GM12874 (cell line): ENCODE measurements around the gene CUZD1.

Source experiments
- TF ChIP-seq, protein P1 (sequence below): IDR thresholded peaks from 2 replicates; pipeline ENCODE4 v1.5.1; 2011; ENCODE audit warnings: low read depth, mild to moderate bottlenecking, control low read depth, low read length, moderate library complexity; ENCODE audit not compliant: insufficient read depth

CUZD1 gene

DNA sequence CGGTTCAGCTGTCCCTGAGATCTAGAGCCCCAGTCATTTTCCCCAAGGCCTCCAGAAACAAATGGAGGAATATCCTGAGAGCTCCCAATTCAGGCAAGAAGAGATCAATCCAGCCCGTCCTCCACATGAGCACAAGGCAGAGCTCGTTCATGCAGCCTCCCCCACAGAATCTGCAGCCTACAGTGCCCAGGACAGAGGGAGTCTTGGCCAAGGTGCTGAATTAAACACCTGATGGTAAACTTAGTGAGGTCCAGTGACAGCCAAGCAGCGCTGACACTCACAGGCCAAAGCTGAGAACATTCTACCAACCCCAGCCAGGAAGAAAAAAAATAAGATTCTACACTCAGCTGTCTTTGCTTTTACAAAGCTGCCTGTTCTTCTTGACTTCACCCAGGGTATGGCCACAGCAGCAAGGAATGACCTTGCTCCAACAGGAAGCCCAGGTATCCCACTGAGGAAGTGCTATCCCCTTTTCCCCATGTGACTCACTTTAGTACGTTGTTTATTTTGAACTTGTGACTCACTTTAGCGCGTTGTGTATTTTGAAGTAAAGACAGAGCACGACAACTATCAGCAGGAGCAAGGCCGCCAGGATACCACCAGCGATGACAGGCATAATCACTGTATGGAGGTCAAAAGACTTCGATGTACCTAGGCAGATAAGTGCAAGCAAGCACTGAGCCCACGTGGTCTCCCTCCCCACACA, 4.4 kb upstream of the CUZD1 start:
- TF ChIP-seq, protein P1, sequence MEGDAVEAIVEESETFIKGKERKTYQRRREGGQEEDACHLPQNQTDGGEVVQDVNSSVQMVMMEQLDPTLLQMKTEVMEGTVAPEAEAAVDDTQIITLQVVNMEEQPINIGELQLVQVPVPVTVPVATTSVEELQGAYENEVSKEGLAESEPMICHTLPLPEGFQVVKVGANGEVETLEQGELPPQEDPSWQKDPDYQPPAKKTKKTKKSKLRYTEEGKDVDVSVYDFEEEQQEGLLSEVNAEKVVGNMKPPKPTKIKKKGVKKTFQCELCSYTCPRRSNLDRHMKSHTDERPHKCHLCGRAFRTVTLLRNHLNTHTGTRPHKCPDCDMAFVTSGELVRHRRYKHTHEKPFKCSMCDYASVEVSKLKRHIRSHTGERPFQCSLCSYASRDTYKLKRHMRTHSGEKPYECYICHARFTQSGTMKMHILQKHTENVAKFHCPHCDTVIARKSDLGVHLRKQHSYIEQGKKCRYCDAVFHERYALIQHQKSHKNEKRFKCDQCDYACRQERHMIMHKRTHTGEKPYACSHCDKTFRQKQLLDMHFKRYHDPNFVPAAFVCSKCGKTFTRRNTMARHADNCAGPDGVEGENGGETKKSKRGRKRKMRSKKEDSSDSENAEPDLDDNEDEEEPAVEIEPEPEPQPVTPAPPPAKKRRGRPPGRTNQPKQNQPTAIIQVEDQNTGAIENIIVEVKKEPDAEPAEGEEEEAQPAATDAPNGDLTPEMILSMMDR, result no peak

DNA sequence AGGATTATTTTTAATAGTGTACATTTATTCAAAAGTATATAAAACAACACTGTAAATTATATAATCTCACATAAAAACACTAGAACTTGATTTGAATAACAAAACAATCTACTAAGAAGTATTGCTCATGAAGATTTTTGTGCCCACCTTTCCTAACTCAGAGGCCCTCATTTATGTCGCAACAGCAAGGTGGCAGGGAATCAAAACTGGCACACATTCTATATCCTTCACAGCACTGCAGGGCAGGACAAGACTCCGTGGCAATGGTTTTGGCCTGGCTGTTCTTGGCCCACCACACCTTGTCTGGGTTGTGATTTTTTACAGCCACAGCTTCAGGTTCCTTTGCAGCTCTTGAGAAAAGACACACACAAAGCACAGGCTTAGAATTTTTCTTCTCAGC, 3.4 kb upstream of the CUZD1 start:
- TF ChIP-seq, protein P1, result no peak

DNA sequence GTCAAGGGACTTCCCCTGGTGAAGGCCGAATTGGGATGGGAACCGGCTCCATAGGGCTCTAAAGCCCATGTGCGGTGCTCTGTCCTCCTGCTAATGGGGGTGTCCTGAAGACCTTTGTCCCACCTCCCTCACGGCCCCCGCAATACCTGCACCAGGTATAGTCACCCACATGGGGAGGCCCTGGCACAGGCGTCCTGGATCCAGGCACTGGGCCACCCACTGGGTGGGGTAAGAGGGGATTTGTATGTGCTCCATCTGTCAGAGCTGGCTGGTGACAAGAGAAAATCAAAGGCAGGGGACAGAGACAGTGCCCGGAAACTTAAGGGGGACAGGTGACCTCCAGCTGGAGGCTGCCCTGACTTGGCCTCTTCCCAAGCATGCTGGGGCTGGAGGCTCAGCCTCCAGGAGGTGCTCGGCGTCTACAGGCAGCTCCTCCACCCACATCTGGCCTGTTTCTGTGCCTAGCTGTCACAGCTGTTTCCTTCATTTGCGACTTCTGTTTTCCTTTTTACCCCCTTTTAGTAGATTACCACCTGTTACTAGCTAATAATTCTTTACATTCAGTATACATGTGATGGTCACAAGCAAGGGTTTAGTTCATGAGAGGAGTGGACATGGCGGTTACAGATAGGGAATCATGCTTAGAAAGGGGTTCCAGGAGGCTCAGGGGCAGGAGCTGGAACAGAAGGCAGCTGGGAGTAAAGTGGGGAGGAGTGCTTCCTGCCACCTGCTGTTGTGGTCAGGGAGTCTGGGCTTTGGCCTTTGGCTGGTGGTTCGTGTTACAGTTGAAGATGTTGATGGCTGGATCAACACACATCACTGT, 2.3 kb upstream of the CUZD1 start:
- TF ChIP-seq, protein P1, result no peak

DNA sequence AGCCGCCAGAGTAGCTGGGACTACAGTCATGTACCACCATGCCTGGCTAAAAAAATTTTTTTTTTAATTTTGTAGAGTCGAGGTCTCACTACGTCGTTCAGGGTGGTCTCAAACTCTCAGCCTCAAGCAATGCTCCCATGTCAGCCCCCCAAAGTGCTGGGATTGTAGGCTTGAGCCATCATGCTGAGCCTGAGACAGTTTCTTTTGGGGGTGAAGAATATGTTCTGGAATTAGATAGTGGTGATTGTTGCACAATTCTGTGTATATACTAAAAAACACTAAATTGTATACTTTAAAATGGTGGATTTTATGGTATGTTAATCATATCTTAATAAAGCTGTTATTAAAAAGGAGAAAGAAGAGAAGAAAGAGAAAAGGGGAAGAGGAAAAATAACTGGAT, 1.5 kb downstream of the CUZD1 start:
- TF ChIP-seq, protein P1, result no peak

- TF ChIP-seq, protein P1, result no peak
Observed at GRCh38 chr10:122841569-122841968, 4.1 kb downstream of the CUZD1 start.

GRCh38 chr10:122839505-122839904, 6.2 kb downstream of the CUZD1 start:
- TF ChIP-seq, protein P1, result no peak

GRCh38 chr10:122838880-122839279, 6.8 kb downstream of the CUZD1 start:
- TF ChIP-seq, protein P1, result no peak
